Panc1 (cell line): ENCODE data around the gene FAHD1. TPM values are rescaled to one million over a fixed set of nuclear protein-coding genes. Genes with fewer than 3 reads are reported as not detected.

Experiments
- ATAC-seq: fragments of 200-7000 bp; cut with Tn5 transposase; 2 replicates; pipeline ENCODE4 v1.9.1; 2020; ENCODE audit warnings: mild to moderate bottlenecking, moderate library complexity
- BruUV-seq: library from RNA; stranded (reverse); fragments of 400-500 nt; replicated peaks from 2 replicates; lab custom pipeline; 2021; lab: Mats Ljungman, UMichigan
- CTCF ChIA-PET: fragments of 300-600 bp; sonication (Branson Sonifier 250); formaldehyde crosslinking; loops from one replicate; lab custom pipeline; 2022; ENCODE audit warnings: antibody characterized with exemption; lab: Charles Lee
- POLR2A ChIA-PET: fragments of 300-600 bp; sonication (Branson Sonifier 250); formaldehyde crosslinking; loops from one replicate; lab custom pipeline; 2022; ENCODE audit warnings: antibody characterized with exemption; lab: Charles Lee
- DNase-seq: peaks from one replicate; pipeline ENCODE4 v3.0.0-alpha.2; 2010; ENCODE audit warnings: low read depth, low spot score
- H3K27ac ChIP-seq: 2 replicates; pipeline ENCODE4 v1.5.1; 2011; ENCODE audit warnings: mild to moderate bottlenecking, low read length, inconsistent platforms
- H3K27me3 ChIP-seq: fragments of 200-500 bp; sonication (Bioruptor generic); 2 replicates; pipeline ENCODE4 v1.6.0; 2014; ENCODE audit warnings: low read length, inconsistent platforms; ENCODE audit not compliant: control insufficient read depth, insufficient read depth
- H3K36me3 ChIP-seq: fragments of 200-500 bp; sonication (Bioruptor generic); 2 replicates; pipeline ENCODE4 v1.5.1; 2014; ENCODE audit warnings: inconsistent platforms, mild to moderate bottlenecking, low read length, moderate library complexity; ENCODE audit not compliant: control insufficient read depth, insufficient read depth
- H3K4me1 ChIP-seq: 2 replicates; pipeline ENCODE4 v1.5.1; 2011; ENCODE audit warnings: inconsistent platforms, mild to moderate bottlenecking, low read length, moderate library complexity; ENCODE audit not compliant: control insufficient read depth, insufficient read depth
- H3K4me3 ChIP-seq, 2 experiments: 2 replicates each; pipeline ENCODE4 v1.5.1; 2011 to 2012; ENCODE audit warnings: low read depth in 2 of 2, low read length in 2 of 2, mild to moderate bottlenecking in 2 of 2, inconsistent platforms in 1 of 2, moderate library complexity in 1 of 2
- H3K9me3 ChIP-seq: fragments of 200-500 bp; sonication (Bioruptor generic); 2 replicates; pipeline ENCODE4 v1.5.1; 2014; ENCODE audit warnings: low read depth, mild to moderate bottlenecking, inconsistent platforms, low read length, moderate library complexity; ENCODE audit not compliant: control insufficient read depth, insufficient read depth
- CTCF ChIP-seq: fragments of 450-650 bp; IDR thresholded peaks from 2 replicates; pipeline ENCODE4 v1.5.1; 2017; ENCODE audit warnings: mild to moderate bottlenecking
- POLR2AphosphoS5 ChIP-seq: IDR thresholded peaks from 2 replicates; pipeline ENCODE4 v1.6.1; 2012; ENCODE audit warnings: mild to moderate bottlenecking, low read depth, low read length, moderate library complexity
- REST ChIP-seq, 2 experiments: IDR thresholded peaks; 2 replicates each; pipeline ENCODE4 v1.6.1; 2011 to 2012; ENCODE audit warnings: low read depth in 2 of 2, control low read depth in 1 of 2, low read length in 1 of 2, mild to moderate bottlenecking in 1 of 2, moderate library complexity in 1 of 2; ENCODE audit not compliant: insufficient read depth in 1 of 2
- SIN3A ChIP-seq: IDR thresholded peaks from 2 replicates; pipeline ENCODE4 v1.6.1; 2012; ENCODE audit warnings: low read depth, mild to moderate bottlenecking, low read length, moderate library complexity, borderline replicate concordance; ENCODE audit not compliant: insufficient read depth
- TCF7L2 ChIP-seq: IDR thresholded peaks from 2 replicates; pipeline ENCODE4 v1.6.1; 2011; ENCODE audit warnings: mild to moderate bottlenecking, low read depth, low read length, inconsistent platforms
- in situ Hi-C: cut with HindIII; loops from 2 replicates; pipeline ENCODE4 v1.10.0; 2016; ENCODE audit warnings: low sequenced_read_pairs, low pct_unique_long_range_greater_than_20kb
- intact Hi-C: fragments of 100-400 bp; cut with micrococcal nuclease; formaldehyde crosslinking; loops from one replicate; pipeline ENCODE4 v1.10.0; 2022; ENCODE audit not compliant: unreplicated experiment
- total RNA-seq: library from RNA; stranded (reverse); gene quantifications from one replicate; pipeline ENCODE4 v1.2.1, GENCODE V29; 2021; ENCODE audit not compliant: unreplicated experiment

Gene FAHD1
- total RNA-seq, 1 experiment from 2014 or later = 34.6 TPM

- in situ Hi-C loops = no loop called here
- Histone ChIP-seq H3K27ac (no peak overlapping the region), H3K27me3 (no peaks in the 10 kb centered on the region; the same call in 1 of the 2 replicates), H3K4me3 (no peak overlapping the region), H3K36me3 (no peaks in the 10 kb centered on the region), H3K9me3 (no peaks in the 10 kb centered on the region), H3K4me1 (no peaks in the 10 kb centered on the region)
- TF ChIP-seq SIN3A (no peak), CTCF (no peak), POLR2AphosphoS5 (no peak), TCF7L2 (no peak), REST (IDR thresholded peaks at IDR 0.05; ENCODE audit: insufficient read depth in 1 of 2, low read depth in 2 of 2, low read length in 1 of 2) (no peak)
- no TSS peak for BruUV-seq
- DNase-seq (no peak), ATAC-seq (0 out of 2 replicates have a peak, but pooled peaks have one; percentile 33)
- ChIA-PET POLR2A (no interaction called here), CTCF (interaction anchor here (0.6 to 0.9 kb wide), 2 partner anchors 74 to 282 kb away, joined by 3 to 8 read pairs; no protein-coding TSS in a partner anchor)
- intact Hi-C loops = no loop called here
Measured at GRCh38 chr16:1858189-1858865, 31.3 kb downstream of the FAHD1 start.

GRCh38 chr16:1859650-1860049 is 32.6 kb downstream of the FAHD1 start:
- no peak for ATAC-seq
- in situ Hi-C loops = no loop called here
- Histone ChIP-seq H3K4me3 (no peak overlapping the region), H3K27me3 (no peaks in the 10 kb centered on the region; the same call in 1 of the 2 replicates), H3K4me1 (peaks cover 3% of the 10 kb centered on the region; the same call in 1 of the 2 replicates), H3K36me3 (no peaks in the 10 kb centered on the region), H3K9me3 (no peaks in the 10 kb centered on the region), H3K27ac (no peak overlapping the region)
- BruUV-seq = no TSS peak
- intact Hi-C loops = loop anchor here (5.0 kb wide), 1 partner anchor 73 kb away; no protein-coding TSS in a partner anchor
- no peak for TF ChIP-seq TCF7L2
- no peak for TF ChIP-seq REST (IDR thresholded peaks at IDR 0.05; ENCODE audit: insufficient read depth in 1 of 2, low read depth in 2 of 2, low read length in 1 of 2)
- no peak for TF ChIP-seq POLR2AphosphoS5
- no peak for TF ChIP-seq SIN3A
- TF ChIP-seq CTCF = no peak
- ChIA-PET CTCF (no interaction called here), POLR2A (no interaction called here)
- no peak for DNase-seq
